HUES6 (cell line): ENCODE results near the gene GDF10.

ENCODE experiments used
- H3K27ac ChIP-seq: 2 replicates; pipeline ENCODE4 v1.7.0; 2013; ENCODE audit warnings: low read depth, mild to moderate bottlenecking, low read length, inconsistent platforms
- H3K27me3 ChIP-seq: 2 replicates; pipeline ENCODE4 v1.6.1; 2013; ENCODE audit warnings: low read length; ENCODE audit not compliant: control insufficient read depth, insufficient read depth
- H3K36me3 ChIP-seq: 2 replicates; pipeline ENCODE4 v1.6.1; 2013; ENCODE audit warnings: low read length; ENCODE audit not compliant: control insufficient read depth, insufficient read depth
- H3K4me1 ChIP-seq: 2 replicates; pipeline ENCODE4 v1.6.1; 2013; ENCODE audit warnings: low read length; ENCODE audit not compliant: control insufficient read depth, insufficient read depth
- H3K4me3 ChIP-seq: 2 replicates; pipeline ENCODE4 v1.5.1; 2013; ENCODE audit warnings: low read depth, low read length
- H3K9ac ChIP-seq: one replicate; pipeline ENCODE4 v1.6.1; 2013; ENCODE audit warnings: mild to moderate bottlenecking, low read length
- H3K9me3 ChIP-seq: 2 replicates; pipeline ENCODE4 v1.6.1; 2013; ENCODE audit warnings: low read depth, low read length; ENCODE audit not compliant: control insufficient read depth, insufficient read depth

GDF10 gene

DNA sequence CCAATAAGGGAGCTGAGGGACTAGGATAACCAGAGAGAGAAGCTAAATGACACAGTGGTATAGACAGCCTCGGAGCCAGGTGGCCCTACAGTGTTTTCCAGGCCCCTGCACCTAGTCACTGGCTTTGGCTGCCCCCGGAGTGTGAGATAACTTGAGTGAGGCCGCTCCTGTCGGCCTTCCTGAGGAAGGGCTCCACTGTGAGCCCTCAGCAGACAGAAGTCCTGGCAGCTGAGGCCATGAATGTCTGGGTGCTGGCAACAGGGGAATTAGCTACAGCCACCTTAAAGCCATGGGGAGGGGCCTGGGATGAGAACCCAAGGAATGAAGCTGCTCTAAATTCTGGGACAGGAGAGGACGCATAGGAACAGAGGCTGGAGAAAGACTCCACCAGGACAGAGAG, 4.6 kb upstream of the GDF10 start:
- Histone ChIP-seq H3K9me3 (no peaks in the 10 kb centered on the region), H3K27me3 (peaks cover 44% of the 10 kb centered on the region), H3K9ac (no peak overlapping the region), H3K36me3 (no peaks in the 10 kb centered on the region), H3K4me1 (no peaks in the 10 kb centered on the region; the same call in 1 of the 2 replicates), H3K4me3 (no peak overlapping the region), H3K27ac (no peak overlapping the region)

DNA sequence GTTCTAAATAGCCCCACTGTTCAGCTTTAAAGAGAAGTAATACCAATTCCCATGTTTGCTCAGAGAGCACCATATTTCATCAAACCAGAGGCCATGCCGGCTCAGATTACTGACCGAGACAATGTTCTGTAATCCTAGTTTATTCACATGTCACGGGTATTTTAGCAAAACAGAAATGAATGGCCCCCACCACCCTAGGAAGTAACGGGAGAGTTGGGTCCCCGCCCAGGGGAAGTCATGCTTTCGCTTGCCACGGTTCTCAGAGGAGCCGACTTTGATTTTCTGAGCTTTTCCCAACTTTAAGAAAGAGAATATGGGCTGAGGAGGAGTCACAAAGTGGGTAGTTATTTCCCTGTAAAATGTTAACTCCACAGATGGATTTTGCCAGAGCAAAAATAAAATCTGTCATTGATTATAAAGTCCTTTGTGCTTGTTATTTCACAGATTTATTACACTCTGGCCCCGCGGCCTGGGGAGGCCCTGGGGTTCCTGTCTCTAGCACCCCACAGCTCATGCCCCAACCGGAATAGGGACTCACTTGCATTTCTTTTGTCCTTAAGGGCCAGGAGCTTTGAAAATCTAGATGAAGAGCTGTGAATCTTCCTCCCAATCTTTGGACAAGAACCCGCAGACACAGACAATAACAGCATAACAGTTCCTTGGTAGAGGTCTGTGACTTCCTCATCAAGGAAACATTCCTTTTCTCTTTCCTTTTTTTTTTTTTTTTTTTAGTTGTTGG, 3.7 kb upstream of the GDF10 start:
- H3K4me3 ChIP-seq, result no peak overlapping the region
- H3K4me1 ChIP-seq, result peaks cover 3% of the 10 kb centered on the region; the same call in 1 of the 2 replicates
- no peaks in the 10 kb centered on the region for H3K9me3 ChIP-seq
- no peak overlapping the region for H3K9ac ChIP-seq
- H3K27me3 ChIP-seq, result peaks cover 50% of the 10 kb centered on the region
- H3K27ac ChIP-seq, result no peak overlapping the region
- H3K36me3 ChIP-seq, result no peaks in the 10 kb centered on the region

GRCh38 chr10:47296941-47297340, 3.1 kb upstream of the GDF10 start:
- no peaks in the 10 kb centered on the region for H3K9me3 ChIP-seq
- no peaks in the 10 kb centered on the region for H3K36me3 ChIP-seq
- H3K4me3 ChIP-seq, result no peak overlapping the region
- H3K27ac ChIP-seq, result no peak overlapping the region
- H3K9ac ChIP-seq, result no peak overlapping the region
- peaks cover 56% of the 10 kb centered on the region for H3K27me3 ChIP-seq
- H3K4me1 ChIP-seq, result peaks cover 3% of the 10 kb centered on the region; the same call in 1 of the 2 replicates

DNA sequence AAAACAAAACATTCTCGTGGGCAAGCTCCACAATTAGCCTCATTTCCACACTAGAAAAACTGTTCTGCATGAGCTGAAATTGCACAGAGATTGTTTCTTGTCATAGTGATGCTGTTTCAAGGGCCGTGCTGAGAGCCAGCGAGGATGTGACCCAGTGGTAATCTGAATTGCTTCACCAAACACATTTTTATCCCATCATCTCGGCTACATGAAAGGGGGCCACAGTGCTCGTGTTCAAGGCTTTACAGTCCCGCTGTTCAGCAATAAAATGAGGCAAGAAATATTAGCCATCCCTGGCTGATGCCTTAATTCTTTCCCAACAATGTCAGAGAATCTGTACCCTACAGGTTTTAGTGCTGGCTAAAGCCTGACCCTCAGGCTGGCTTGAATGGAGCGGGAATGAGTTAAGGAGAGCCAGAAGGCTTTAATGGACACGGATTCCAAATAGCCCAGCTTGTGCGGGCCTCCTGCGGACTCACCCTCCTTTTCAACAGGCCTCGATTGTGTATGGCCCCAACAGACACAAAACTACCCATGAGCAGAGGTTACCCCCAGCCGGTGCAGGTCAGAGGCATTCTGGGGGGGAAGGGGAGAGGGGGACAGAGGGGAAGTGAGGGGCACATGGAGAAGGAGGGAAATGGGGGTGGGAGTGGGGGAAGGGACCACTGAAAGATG, 2.0 kb upstream of the GDF10 start:
- Histone ChIP-seq H3K9ac (no peak overlapping the region), H3K27ac (no peak overlapping the region), H3K36me3 (no peaks in the 10 kb centered on the region), H3K27me3 (peaks cover 62% of the 10 kb centered on the region), H3K4me3 (no peak overlapping the region), H3K9me3 (no peaks in the 10 kb centered on the region), H3K4me1 (peaks cover 3% of the 10 kb centered on the region; the same call in 1 of the 2 replicates)

GRCh38 chr10:47298715-47299114, 1.3 kb upstream of the GDF10 start:
- peaks cover 69% of the 10 kb centered on the region for H3K27me3 ChIP-seq
- no peak overlapping the region for H3K27ac ChIP-seq

DNA sequence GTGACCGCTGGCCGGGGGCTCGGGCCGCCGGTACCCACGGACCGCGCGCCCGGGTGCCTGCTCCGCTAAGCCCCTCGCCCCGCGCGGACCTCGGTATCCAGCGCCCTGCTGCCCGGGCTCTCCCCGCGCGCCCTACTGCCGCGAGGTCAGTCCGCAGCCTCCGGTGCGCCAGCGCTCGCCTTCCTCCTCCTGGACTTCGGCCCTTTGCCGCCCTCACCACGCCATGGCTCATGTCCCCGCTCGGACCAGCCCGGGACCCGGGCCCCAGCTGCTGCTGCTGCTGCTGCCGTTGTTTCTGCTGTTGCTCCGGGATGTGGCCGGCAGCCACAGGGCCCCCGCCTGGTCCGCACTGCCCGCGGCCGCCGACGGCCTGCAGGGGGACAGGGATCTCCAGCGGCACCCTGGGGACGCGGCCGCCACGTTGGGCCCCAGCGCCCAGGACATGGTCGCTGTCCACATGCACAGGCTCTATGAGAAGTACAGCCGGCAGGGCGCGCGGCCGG, 483 bp downstream of the GDF10 start:
- Histone ChIP-seq H3K27ac (no peak overlapping the region), H3K9ac (peak overlapping the region; percentile 28), H3K27me3 (peaks cover 76% of the 10 kb centered on the region), H3K36me3 (no peaks in the 10 kb centered on the region), H3K4me1 (peaks cover 8% of the 10 kb centered on the region; the same call in 1 of the 2 replicates), H3K4me3 (peak overlapping the region; percentile 68), H3K9me3 (no peaks in the 10 kb centered on the region)

More at GRCh38 chr10:47298715-47299114, 1.3 kb upstream of the GDF10 start:
- no peak overlapping the region for H3K9ac ChIP-seq
- H3K4me1 ChIP-seq, result peaks cover 3% of the 10 kb centered on the region; the same call in 1 of the 2 replicates
- H3K4me3 ChIP-seq, result no peak overlapping the region
- no peaks in the 10 kb centered on the region for H3K9me3 ChIP-seq
- H3K36me3 ChIP-seq, result no peaks in the 10 kb centered on the region

DNA sequence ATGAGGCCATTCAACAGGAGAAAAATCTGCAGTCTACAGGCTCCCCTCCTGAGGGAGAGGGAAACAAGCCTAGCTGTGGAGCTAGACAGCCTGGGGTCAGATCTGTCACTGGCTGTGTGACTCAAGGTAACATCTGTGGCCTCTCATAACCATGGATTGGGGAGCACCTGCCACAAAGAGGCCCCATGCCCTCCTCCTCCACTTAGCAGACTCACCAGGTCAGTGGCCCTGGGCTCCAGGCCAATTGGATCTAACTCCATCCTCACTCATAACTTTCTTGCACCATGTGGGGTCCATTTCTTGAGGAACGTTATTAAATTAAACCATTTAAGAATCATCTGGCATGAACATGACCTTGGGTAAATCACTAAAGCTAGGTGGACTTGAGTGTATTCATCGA, 1.8 kb downstream of the GDF10 start:
- Histone ChIP-seq H3K9ac (no peak overlapping the region), H3K4me3 (no peak overlapping the region), H3K9me3 (no peaks in the 10 kb centered on the region), H3K4me1 (peaks cover 8% of the 10 kb centered on the region; the same call in 1 of the 2 replicates), H3K27me3 (peaks cover 71% of the 10 kb centered on the region), H3K27ac (no peak overlapping the region), H3K36me3 (no peaks in the 10 kb centered on the region)

- peaks cover 15% of the 10 kb centered on the region for H3K4me1 ChIP-seq
- H3K4me3 ChIP-seq, result no peak overlapping the region
- peaks cover 60% of the 10 kb centered on the region for H3K27me3 ChIP-seq
These were observed 3.1 kb downstream of the GDF10 start for GRCh38 chr10:47303105-47303504.

GRCh38 chr10:47303866-47304265, 3.9 kb downstream of the GDF10 start:
- H3K9me3 ChIP-seq, result no peaks in the 10 kb centered on the region
- H3K9ac ChIP-seq, result no peak overlapping the region
- no peak overlapping the region for H3K27ac ChIP-seq
- peaks cover 22% of the 10 kb centered on the region for H3K4me1 ChIP-seq
- no peaks in the 10 kb centered on the region for H3K36me3 ChIP-seq
- peaks cover 55% of the 10 kb centered on the region for H3K27me3 ChIP-seq
- no peak overlapping the region for H3K4me3 ChIP-seq

More at GRCh38 chr10:47303105-47303504, 3.1 kb downstream of the GDF10 start:
- Histone ChIP-seq H3K36me3 (no peaks in the 10 kb centered on the region), H3K27ac (no peak overlapping the region), H3K9ac (no peak overlapping the region), H3K9me3 (no peaks in the 10 kb centered on the region)

DNA sequence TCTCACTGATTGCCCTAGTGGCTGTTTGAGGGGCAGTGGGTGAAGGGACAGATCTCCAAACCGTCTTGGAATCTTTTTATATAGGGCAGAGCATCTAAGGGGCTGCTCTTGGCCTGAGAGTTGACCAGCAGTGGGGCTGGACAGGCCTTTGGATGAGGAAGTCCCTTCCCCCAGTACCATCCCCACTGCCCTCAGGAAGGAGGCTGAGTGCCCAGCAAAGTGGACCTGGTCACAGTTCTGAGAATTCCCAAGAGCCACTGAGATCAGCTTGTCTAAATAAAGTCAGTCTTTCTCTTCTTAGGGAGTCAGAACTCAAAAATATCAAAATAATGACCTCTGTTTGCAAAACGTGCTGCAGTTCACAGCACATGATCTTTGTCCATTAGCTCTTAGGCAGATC, 5.6 kb downstream of the GDF10 start:
- Histone ChIP-seq H3K9me3 (no peaks in the 10 kb centered on the region), H3K27ac (no peak overlapping the region), H3K27me3 (peaks cover 38% of the 10 kb centered on the region), H3K36me3 (no peaks in the 10 kb centered on the region), H3K9ac (no peak overlapping the region), H3K4me3 (no peak overlapping the region), H3K4me1 (peaks cover 24% of the 10 kb centered on the region)
